Heart right ventricle (tissue), 16 donors: ENCODE measurements around the gene DLG5. TPM values are rescaled to one million over a fixed set of nuclear protein-coding genes. Genes with fewer than 3 reads are reported as not detected.

ENCODE experiments used
- ATAC-seq, 8 donors: fragments of 200-7000 bp; cut with Tn5 transposase; one replicate each; pipeline ENCODE4 v1.9.1; 2020; ENCODE audit warnings: mild to moderate bottlenecking in 8 of 8, moderate library complexity in 8 of 8, moderate number of reproducible peaks in 1 of 8
- DNase-seq, 2 donors: peaks; one replicate each; pipeline ENCODE4 v3.0.0-alpha.2; 2020
- H3K27ac ChIP-seq, 10 donors: fragments of 200-600 bp; sonication (generic) in 2 of 10; one replicate each; pipeline versions ENCODE4 v1.5.0 to v1.8.0; 2020 to 2022; ENCODE audit warnings: mild to moderate bottlenecking in 3 of 10
- H3K27me3 ChIP-seq, 7 donors: fragments of 200-600 bp; one replicate each; pipeline ENCODE4 v1.8.0; 2021 to 2022; ENCODE audit warnings: mild to moderate bottlenecking in 2 of 7
- H3K36me3 ChIP-seq, 9 donors: fragments of 200-600 bp; sonication (generic) in 1 of 9; one replicate each; pipeline versions ENCODE4 v1.5.0 to v1.8.0; 2020 to 2022; ENCODE audit warnings: mild to moderate bottlenecking in 2 of 9
- H3K4me1 ChIP-seq, 9 donors: fragments of 200-600 bp; sonication (generic) in 1 of 9; one replicate each; pipeline versions ENCODE4 v1.5.0 to v1.8.0; 2020 to 2022; ENCODE audit warnings: mild to moderate bottlenecking in 4 of 9
- H3K4me3 ChIP-seq, 10 donors: fragments of 200-600 bp; sonication (generic) in 2 of 10; one replicate each; pipeline versions ENCODE4 v1.5.0 to v1.8.0; 2020 to 2022; ENCODE audit warnings: mild to moderate bottlenecking in 7 of 10, moderate library complexity in 2 of 10
- H3K9me3 ChIP-seq, 11 donors: fragments of 200-600 bp in 10 of 11; sonication (generic) in 2 of 11; one replicate each; pipeline versions ENCODE4 v1.5.0 to v1.8.0; 2013 to 2022; ENCODE audit warnings: mild to moderate bottlenecking in 2 of 11, control low read depth in 1 of 11, moderate library complexity in 1 of 11
- WGBS, 2 donors: extraction: QIAGEN DNeasy Blood & Tissue Kit; methylation state at CpG; one replicate each; pipeline ENCODE4 v1.1.7; 2013; ENCODE audit warnings: inconsistent platforms in 1 of 2; 5-methylcytosine and 5-hydroxymethylcytosine counted together
- intact Hi-C, 10 donors: fragments of 100-400 bp; cut with DNase I; formaldehyde crosslinking; loops; one replicate each; pipeline versions ENCODE4 v1.11.1 to v1.14.2; 2022
- polyA plus RNA-seq, 2 donors: library from polyadenylated mRNA; stranded (reverse); fragments of 200-250 nt; gene quantifications; one replicate each; pipeline ENCODE4 v1.2.3, GENCODE V29; 2013
- total RNA-seq, 10 donors: library from RNA; stranded (reverse); fragmentation: NEBNext Ultra II Directional in 3 of 10; extraction: Animal tissue kit (Norgen Biotek cat#: 25700) in 3 of 10; gene quantifications; one replicate each; pipeline versions ENCODE4 v1.2.1 to v1.2.4, GENCODE V29; 2021 to 2023
- TF ChIP-seq, protein P1 (sequence below), 9 donors: fragments of 200-600 bp; sonication (generic) in 2 of 9; IDR thresholded peaks; one replicate each; pipeline versions ENCODE4 v1.5.0 to v1.8.0; 2021 to 2022; ENCODE audit warnings: antibody characterized with exemption in 9 of 9, mild to moderate bottlenecking in 5 of 9, moderate library complexity in 1 of 9
- donor health status: Arrhythmogenic right ventricular cardiomyopathy.
- donor health status: ischemic (EF 13 %, LVEDD 7.1; RV severe dilation, severe dysfunction).
- donor health status: healthy with polysubstance abuse.
- donor health status: DM: no; HTN: yes; CAD: no.
- donor health status: DM: no; HTN: no; CAD: no.
- donor health status: ischemic (EF 25% LVEDD 6.9; RV normal size, moderate dysfunction).
- donor health status: ischemic (EF 25% LVEDD 5.7; RV mildly dilated, moderate dysfunction).
- donor health status: healthy.
- donor health status: DM: yes; HTN: yes; CAD: no.
- donor health status: Ischemic cardiomyopathy.
- donor health status: ischemic (EF 35%, LVEDD 5.7; RV mildly dilated, moderate dysfunction).
- donor health status: nonischemic (EF 11% LVEDD 7.7; RV severe dilation, severe dysfunction).
- donor health status: DM: yes; HTN: yes; CAD: no.
- donor health status: PGD.
- donor health status: ischemic (EF 29% LVEDD 5.4; RV normal size, mild dysfunction).
- donor health status: nonischemic (EF 23%, LVEDD 6.1; RV moderate dilation, normal function).

DLG5 gene
- total and polyA plus RNA-seq, 12 donors = 5.0 to 14.1 (median 10.8) TPM

DNA sequence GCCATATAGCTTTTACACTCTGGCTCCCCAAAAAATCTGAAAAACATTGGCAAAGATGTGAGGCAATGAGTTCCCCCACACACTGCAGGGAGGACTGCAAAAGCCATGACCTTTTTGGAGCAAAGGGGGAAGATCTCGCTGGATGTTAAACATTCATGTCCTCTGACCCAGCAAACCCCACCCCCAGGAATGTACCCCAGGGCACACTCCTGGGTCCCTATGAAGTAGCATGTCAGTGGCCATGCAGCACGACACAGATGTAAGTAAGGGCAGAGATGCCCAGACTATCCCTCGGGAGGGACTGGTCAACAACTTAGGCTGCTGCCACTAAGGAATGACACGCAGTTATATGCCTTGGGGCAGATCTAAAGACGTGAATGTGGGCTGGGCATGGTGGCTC, 100.6 kb downstream of the DLG5 start:
- H3K4me3 ChIP-seq = no peak overlapping the region
- H3K27ac ChIP-seq = no peak overlapping the region
- no peaks in the 10 kb centered on the region for H3K9me3 ChIP-seq
- intact Hi-C loops = no loop called here
- DNase-seq (no peak), ATAC-seq (no peak)
- TF ChIP-seq, protein P1, sequence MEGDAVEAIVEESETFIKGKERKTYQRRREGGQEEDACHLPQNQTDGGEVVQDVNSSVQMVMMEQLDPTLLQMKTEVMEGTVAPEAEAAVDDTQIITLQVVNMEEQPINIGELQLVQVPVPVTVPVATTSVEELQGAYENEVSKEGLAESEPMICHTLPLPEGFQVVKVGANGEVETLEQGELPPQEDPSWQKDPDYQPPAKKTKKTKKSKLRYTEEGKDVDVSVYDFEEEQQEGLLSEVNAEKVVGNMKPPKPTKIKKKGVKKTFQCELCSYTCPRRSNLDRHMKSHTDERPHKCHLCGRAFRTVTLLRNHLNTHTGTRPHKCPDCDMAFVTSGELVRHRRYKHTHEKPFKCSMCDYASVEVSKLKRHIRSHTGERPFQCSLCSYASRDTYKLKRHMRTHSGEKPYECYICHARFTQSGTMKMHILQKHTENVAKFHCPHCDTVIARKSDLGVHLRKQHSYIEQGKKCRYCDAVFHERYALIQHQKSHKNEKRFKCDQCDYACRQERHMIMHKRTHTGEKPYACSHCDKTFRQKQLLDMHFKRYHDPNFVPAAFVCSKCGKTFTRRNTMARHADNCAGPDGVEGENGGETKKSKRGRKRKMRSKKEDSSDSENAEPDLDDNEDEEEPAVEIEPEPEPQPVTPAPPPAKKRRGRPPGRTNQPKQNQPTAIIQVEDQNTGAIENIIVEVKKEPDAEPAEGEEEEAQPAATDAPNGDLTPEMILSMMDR (IDR thresholded peaks at IDR 0.05) = no peak
- WGBS, 2 donors = 89 to 92% methylated on average over 5 of the region's 5 CpGs
- H3K27me3 ChIP-seq = no peaks in the 10 kb centered on the region
- H3K4me1 ChIP-seq = no peaks in the 10 kb centered on the region
- H3K36me3 ChIP-seq = peaks cover 0 to 92% (median 17%) of the 10 kb centered on the region in 9 donors

DNA sequence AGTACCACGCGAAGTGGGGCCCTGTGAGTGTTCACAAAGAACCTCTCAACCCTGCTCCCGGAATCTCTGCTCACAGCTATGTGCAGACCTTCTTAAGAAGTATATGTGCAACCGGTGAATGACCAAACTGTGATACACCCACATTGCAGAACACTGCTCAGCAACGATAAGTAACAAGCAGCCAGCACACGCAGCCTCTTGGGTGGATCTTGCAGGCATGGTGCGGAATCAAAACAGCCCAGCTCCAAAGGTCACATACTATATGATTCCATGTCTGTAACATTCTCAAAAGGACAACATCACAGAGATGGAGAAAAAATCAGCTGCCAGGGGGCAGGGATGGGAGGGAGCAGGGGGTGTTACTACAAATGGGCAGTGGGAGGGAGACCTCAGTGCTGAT, 101.6 kb downstream of the DLG5 start:
- Histone ChIP-seq H3K4me3 (no peak overlapping the region), H3K27ac (no peak overlapping the region), H3K4me1 (no peaks in the 10 kb centered on the region), H3K9me3 (no peaks in the 10 kb centered on the region), H3K36me3 (peaks cover 0 to 92% (median 17%) of the 10 kb centered on the region in 9 donors), H3K27me3 (no peaks in the 10 kb centered on the region)
- intact Hi-C loops = no loop called here
- DNase-seq = no peak
- WGBS, 2 donors = 96 to 97% methylated on average over 7 of the region's 7 CpGs
- no peak for ATAC-seq
- TF ChIP-seq, protein P1 (IDR thresholded peaks at IDR 0.05) = no peak

DNA sequence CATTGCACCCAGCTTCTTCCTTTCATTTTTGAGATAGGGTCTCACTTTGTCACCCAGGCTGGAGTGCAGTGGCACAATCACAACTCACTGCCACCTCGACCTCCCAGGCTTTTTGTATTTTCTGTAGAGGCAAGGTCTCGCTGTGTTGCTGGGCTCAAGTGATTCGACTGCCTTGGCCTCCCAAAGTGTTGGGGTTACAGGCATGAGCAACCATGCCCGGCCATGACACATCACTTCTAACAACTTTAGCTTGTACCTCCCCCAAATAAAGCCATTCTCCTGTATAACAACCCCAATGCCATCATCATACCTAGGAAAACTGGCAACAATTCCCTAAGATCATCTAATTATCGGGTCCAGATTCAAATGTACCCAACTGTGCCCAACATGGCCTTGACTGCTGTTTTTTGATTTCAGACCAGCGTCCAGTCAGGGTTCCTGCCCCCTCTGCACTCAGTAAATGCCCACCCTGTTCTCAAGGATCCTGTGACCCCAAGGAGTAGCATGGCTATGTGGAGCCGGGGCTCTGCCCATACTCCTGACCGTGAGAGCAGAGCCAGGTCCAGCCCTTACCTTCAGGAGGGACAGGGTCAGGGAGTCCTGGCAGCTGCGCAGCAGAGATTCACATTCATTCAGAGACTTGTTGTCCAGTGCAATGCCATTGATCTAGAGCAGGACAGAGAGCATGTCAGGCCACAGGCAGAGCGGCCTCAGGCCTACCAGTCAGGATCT, 102.6 kb downstream of the DLG5 start:
- Histone ChIP-seq H3K27me3 (no peaks in the 10 kb centered on the region), H3K36me3 (peaks cover 0 to 92% (median 13%) of the 10 kb centered on the region in 9 donors), H3K4me1 (no peaks in the 10 kb centered on the region), H3K4me3 (no peak overlapping the region), H3K27ac (no peak overlapping the region), H3K9me3 (no peaks in the 10 kb centered on the region)
- DNase-seq (no peak), ATAC-seq (no peak)
- TF ChIP-seq, protein P1 (IDR thresholded peaks at IDR 0.05) = no peak
- intact Hi-C loops = no loop called here
- 96% methylated on average over 10 of the region's 10 CpGs for WGBS, 2 donors

DNA sequence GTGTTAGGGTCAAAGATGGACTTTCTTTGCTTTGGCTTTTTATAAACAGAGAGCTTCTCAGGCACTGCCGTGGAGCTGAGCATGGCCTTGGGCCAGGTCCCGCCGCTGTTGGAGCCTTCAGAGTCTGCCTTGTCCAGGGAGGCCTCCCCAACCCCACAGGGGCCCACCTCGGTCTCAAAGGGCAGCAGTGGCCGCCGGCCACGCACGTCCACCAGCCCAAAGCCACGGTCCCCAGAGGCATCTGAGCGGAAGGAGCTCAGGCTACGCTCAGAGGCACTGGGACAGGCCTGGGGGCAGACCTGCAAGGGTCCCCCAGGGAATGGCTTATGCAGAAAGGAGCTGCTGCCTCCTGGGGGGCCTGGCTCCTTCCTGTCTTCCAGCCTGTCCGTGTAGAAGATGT, 105.0 kb downstream of the DLG5 start:
- Histone ChIP-seq H3K36me3 (peaks cover 0 to 93% (median 23%) of the 10 kb centered on the region in 9 donors), H3K4me1 (no peaks in the 10 kb centered on the region), H3K27me3 (no peaks in the 10 kb centered on the region), H3K4me3 (no peak overlapping the region), H3K9me3 (no peaks in the 10 kb centered on the region), H3K27ac (no peak overlapping the region)
- WGBS, 2 donors = 68 to 77% methylated on average over 12 of the region's 12 CpGs
- DNase-seq (peak in 1 of 2 donors; percentile 64), ATAC-seq (peak in 4 of 8 donors; percentile 36 to 52 (median 40))
- intact Hi-C loops = no loop called here
- TF ChIP-seq, protein P1 (IDR thresholded peaks at IDR 0.05) = no peak
